ENCODE results near the gene NOS3. TPM values are rescaled to one million over a fixed set of nuclear protein-coding genes. Genes with fewer than 3 reads are reported as not detected.
A peak's percentile ranks its signal among the peaks of the same experiment; 100 is the strongest.

Gene NOS3
- total RNA-seq, 1 experiment from 2014 or later: 0.66 TPM

- ChIA-PET POLR2A (ENCODE audit: unreplicated experiment) (no interaction called here), CTCF (no interaction called here)
- Histone ChIP-seq H3K9ac (ENCODE audit: low read length) (no peak overlapping the region), H3K36me3 (ENCODE audit: low read depth, low read length) (no peaks in the 10 kb centered on the region), H4K20me1 (ENCODE audit: low read length) (no peaks in the 10 kb centered on the region), H3K27me3 (ENCODE audit: low read length) (no peaks in the 10 kb centered on the region), H3K79me2 (ENCODE audit: low read length) (no peaks in the 10 kb centered on the region), H3K9me3 (ENCODE audit: low read length) (no peaks in the 10 kb centered on the region), H3K4me1 (ENCODE audit: insufficient read depth, low read length) (no peaks in the 10 kb centered on the region), H3K9me2 (replicated peaks; ENCODE audit: low read length) (no peaks in the 10 kb centered on the region), H3K4me3 (ENCODE audit: low read length) (no peak overlapping the region), H3F3A (ENCODE audit: low read length, unreplicated experiment) (no peaks in the 10 kb centered on the region), H3K4me2 (ENCODE audit: low read length) (no peak overlapping the region), H2AFZ (ENCODE audit: low read length) (no peak overlapping the region), H3K27ac (ENCODE audit: low read length) (no peak overlapping the region)
- no TSS peak for BruUV-seq (replicated peaks)
- TF ChIP-seq EZH2phosphoT487 (IDR thresholded peaks at IDR 0.05; ENCODE audit: borderline replicate concordance, low read length) (no peak), EZH2 (IDR thresholded peaks at IDR 0.05; ENCODE audit: low read length, unreplicated experiment) (no peak)
- TF ChIP-seq, protein P1, sequence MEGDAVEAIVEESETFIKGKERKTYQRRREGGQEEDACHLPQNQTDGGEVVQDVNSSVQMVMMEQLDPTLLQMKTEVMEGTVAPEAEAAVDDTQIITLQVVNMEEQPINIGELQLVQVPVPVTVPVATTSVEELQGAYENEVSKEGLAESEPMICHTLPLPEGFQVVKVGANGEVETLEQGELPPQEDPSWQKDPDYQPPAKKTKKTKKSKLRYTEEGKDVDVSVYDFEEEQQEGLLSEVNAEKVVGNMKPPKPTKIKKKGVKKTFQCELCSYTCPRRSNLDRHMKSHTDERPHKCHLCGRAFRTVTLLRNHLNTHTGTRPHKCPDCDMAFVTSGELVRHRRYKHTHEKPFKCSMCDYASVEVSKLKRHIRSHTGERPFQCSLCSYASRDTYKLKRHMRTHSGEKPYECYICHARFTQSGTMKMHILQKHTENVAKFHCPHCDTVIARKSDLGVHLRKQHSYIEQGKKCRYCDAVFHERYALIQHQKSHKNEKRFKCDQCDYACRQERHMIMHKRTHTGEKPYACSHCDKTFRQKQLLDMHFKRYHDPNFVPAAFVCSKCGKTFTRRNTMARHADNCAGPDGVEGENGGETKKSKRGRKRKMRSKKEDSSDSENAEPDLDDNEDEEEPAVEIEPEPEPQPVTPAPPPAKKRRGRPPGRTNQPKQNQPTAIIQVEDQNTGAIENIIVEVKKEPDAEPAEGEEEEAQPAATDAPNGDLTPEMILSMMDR (conservative IDR thresholded peaks at IDR 0.05; ENCODE audit: low read depth, low read length): no peak
- intact Hi-C loops (cut with micrococcal nuclease): no loop called here
- ATAC-seq (no peak), DNase-seq (no peak)
Measured at GRCh38 chr7:150952331-150953050, 38.3 kb upstream of the NOS3 start.

DNA sequence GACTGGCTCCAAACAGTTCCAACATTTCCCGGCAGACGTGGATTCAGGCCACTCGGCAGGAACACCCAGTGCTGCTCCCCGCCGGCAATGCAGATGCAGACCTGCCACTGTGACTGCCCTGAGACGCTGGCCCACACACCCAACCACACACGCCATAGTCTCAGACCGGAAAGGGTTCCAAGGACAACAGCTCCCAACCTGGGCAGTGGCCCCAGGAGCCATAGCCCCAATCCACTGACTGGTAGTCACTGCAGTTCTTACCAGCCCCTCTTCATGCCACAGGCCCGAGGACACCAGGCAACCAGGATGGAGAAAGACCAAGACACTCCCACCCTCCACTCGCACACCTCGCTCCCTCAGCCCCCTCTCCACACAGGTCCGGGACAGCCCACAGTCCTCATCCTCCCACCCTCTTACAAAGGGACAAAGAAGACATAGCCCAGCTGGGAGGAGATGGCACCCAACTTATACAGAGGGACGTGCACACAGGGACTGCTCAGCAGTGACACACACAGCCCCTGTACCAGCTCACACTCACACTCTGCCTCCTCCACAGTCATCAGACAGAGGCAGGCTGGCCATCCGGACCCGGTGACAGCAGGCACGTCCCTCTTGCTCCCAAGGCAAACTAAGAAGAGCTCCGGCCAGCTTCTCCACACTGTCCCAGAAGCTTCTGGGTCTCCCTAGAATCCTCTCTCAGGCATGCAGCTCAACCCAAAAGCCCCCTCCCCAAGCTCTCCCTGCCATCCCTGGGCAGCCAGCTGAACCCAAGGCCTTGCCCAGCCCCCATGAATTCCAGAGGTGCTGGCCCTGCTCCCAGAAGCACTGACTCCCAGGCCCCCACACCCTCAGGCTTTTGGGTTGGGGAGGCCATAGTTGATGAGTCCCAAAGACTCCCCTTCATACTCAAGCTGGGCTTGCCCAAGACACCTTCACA, 37.5 kb upstream of the NOS3 start:
- CTCF ChIA-PET: no interaction called here
- Histone ChIP-seq H3F3A (ENCODE audit: low read length, unreplicated experiment) (no peaks in the 10 kb centered on the region), H3K4me2 (ENCODE audit: low read length) (no peak overlapping the region), H3K4me1 (ENCODE audit: insufficient read depth, low read length) (no peaks in the 10 kb centered on the region), H3K79me2 (ENCODE audit: low read length) (no peaks in the 10 kb centered on the region), H3K9ac (ENCODE audit: low read length) (no peak overlapping the region), H3K4me3 (ENCODE audit: low read length) (no peak overlapping the region), H3K36me3 (ENCODE audit: low read depth, low read length) (no peaks in the 10 kb centered on the region), H3K27ac (ENCODE audit: low read length) (no peak overlapping the region), H3K9me3 (ENCODE audit: low read length) (no peaks in the 10 kb centered on the region), H3K27me3 (ENCODE audit: low read length) (no peaks in the 10 kb centered on the region), H3K9me2 (replicated peaks; ENCODE audit: low read length) (no peaks in the 10 kb centered on the region), H2AFZ (ENCODE audit: low read length) (no peak overlapping the region), H4K20me1 (ENCODE audit: low read length) (no peaks in the 10 kb centered on the region)
- DNase-seq (no peak), ATAC-seq (peak; percentile 31; the same call in 1 of the 2 replicates)
- intact Hi-C loops (cut with micrococcal nuclease): no loop called here
- POLR2A ChIA-PET (ENCODE audit: unreplicated experiment): no interaction called here
- no TSS peak for BruUV-seq (replicated peaks)
- TF ChIP-seq, protein P1 (conservative IDR thresholded peaks at IDR 0.05; ENCODE audit: low read depth, low read length): no peak
- TF ChIP-seq EZH2phosphoT487 (IDR thresholded peaks at IDR 0.05; ENCODE audit: borderline replicate concordance, low read length) (no peak), EZH2 (IDR thresholded peaks at IDR 0.05; ENCODE audit: low read length, unreplicated experiment) (no peak)
